RWPE2 (cell line): Measurements from ENCODE around the gene PITPNC1.

Source experiments
- ATAC-seq: fragments of 200-7000 bp; cut with Tn5 transposase; 3 replicates; pipeline ENCODE4 v1.9.1; 2021; ENCODE audit warnings: low read depth
- DNase-seq: peaks from one replicate; pipeline ENCODE4 v3.0.0-alpha.2; 2020; ENCODE audit warnings: low spot score
- H3K27ac ChIP-seq: fragments of 450-650 bp; 2 replicates; pipeline ENCODE4 v1.5.1; 2017; ENCODE audit warnings: mild to moderate bottlenecking; ENCODE audit not compliant: poor library complexity, severe bottlenecking
- H3K27me3 ChIP-seq: fragments of 250-450 bp; sonication (Bioruptor Pico); 2 replicates; pipeline ENCODE4 v1.5.1; 2021; ENCODE audit warnings: mild to moderate bottlenecking, moderate library complexity; ENCODE audit not compliant: insufficient read depth, poor library complexity, severe bottlenecking
- H3K36me3 ChIP-seq: fragments of 250-450 bp; sonication (Bioruptor Pico); 2 replicates; pipeline ENCODE4 v1.5.1; 2020; ENCODE audit warnings: low read depth, mild to moderate bottlenecking, moderate library complexity
- H3K4me1 ChIP-seq: fragments of 250-450 bp; sonication (Bioruptor Pico); 2 replicates; pipeline ENCODE4 v1.5.1; 2021; ENCODE audit warnings: mild to moderate bottlenecking, moderate library complexity; ENCODE audit not compliant: insufficient read depth, poor library complexity, severe bottlenecking
- H3K4me3 ChIP-seq: fragments of 250-450 bp; sonication (Bioruptor Pico); 2 replicates; pipeline ENCODE4 v1.5.1; 2021; ENCODE audit warnings: mild to moderate bottlenecking, moderate library complexity; ENCODE audit not compliant: severe bottlenecking
- H3K9me3 ChIP-seq: fragments of 250-450 bp; sonication (Bioruptor Pico); 2 replicates; pipeline ENCODE4 v1.5.1; 2021; ENCODE audit warnings: mild to moderate bottlenecking, moderate library complexity; ENCODE audit not compliant: severe bottlenecking
- TF ChIP-seq, protein P1 (sequence below): fragments of 450-650 bp; IDR thresholded peaks from one replicate; pipeline ENCODE4 v1.5.1; 2017; ENCODE audit warnings: mild to moderate bottlenecking, moderate library complexity; ENCODE audit not compliant: poor library complexity, severe bottlenecking

Gene PITPNC1

DNA sequence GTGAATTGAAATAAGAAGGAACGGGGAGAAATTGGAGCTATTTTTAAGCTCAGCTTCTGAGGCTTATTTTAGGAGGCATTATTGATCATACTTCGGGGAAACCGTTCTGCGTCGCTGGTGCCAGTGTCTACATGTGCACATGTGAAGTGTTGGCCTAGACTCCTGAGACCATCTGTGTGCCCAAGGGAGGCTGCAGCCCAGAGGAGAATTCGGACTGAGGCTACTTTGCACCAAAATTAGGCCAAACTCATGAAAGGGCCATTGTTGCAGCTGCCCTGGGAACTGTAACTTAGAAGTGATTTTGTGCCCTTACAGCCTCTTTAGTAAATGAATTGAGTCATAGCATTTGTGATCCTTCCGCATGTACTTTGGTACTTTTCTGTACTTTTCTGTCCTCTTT lies 238.7 kb downstream of the PITPNC1 start:
- no peak for DNase-seq
- Histone ChIP-seq H3K27me3 (no peaks in the 10 kb centered on the region), H3K4me3 (no peak overlapping the region), H3K4me1 (no peaks in the 10 kb centered on the region), H3K9me3 (no peaks in the 10 kb centered on the region), H3K27ac (no peak overlapping the region), H3K36me3 (no peaks in the 10 kb centered on the region; the same call in 1 of the 2 replicates)
- TF ChIP-seq, protein P1, sequence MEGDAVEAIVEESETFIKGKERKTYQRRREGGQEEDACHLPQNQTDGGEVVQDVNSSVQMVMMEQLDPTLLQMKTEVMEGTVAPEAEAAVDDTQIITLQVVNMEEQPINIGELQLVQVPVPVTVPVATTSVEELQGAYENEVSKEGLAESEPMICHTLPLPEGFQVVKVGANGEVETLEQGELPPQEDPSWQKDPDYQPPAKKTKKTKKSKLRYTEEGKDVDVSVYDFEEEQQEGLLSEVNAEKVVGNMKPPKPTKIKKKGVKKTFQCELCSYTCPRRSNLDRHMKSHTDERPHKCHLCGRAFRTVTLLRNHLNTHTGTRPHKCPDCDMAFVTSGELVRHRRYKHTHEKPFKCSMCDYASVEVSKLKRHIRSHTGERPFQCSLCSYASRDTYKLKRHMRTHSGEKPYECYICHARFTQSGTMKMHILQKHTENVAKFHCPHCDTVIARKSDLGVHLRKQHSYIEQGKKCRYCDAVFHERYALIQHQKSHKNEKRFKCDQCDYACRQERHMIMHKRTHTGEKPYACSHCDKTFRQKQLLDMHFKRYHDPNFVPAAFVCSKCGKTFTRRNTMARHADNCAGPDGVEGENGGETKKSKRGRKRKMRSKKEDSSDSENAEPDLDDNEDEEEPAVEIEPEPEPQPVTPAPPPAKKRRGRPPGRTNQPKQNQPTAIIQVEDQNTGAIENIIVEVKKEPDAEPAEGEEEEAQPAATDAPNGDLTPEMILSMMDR = no peak
- no peak for ATAC-seq

DNA sequence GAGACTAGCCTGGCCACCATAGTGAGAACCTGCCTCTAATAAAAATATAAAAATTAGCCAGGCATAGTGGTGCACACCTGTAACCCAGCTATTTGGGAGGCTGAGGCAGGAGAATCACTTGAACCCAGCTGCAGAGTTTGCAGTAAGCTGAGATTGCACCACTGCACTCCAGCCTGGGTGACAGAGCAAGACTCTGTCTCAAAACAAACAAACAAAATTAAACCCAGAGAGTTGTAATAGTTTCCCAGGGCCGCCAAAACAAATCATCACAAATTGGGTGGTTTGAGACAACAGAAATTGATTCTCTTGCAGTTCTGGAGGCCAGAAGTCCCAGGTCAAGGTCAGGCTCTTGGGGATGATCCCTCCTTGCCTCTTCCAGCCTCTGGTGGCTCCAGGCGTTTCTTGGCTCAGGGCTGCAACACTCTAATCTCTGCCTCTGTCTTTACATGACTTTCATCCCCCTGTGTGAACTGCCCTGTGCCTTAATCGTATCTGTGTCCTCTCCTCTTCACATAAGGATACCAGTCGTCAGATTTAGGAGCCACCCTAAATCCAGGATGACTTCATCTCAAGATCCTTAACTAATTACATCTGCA lies 240.3 kb downstream of the PITPNC1 start:
- Histone ChIP-seq H3K36me3 (no peaks in the 10 kb centered on the region; the same call in 1 of the 2 replicates), H3K4me3 (no peak overlapping the region), H3K27ac (no peak overlapping the region), H3K27me3 (no peaks in the 10 kb centered on the region), H3K4me1 (no peaks in the 10 kb centered on the region), H3K9me3 (no peaks in the 10 kb centered on the region)
- DNase-seq (no peak), ATAC-seq (no peak)
- TF ChIP-seq, protein P1 = no peak

DNA sequence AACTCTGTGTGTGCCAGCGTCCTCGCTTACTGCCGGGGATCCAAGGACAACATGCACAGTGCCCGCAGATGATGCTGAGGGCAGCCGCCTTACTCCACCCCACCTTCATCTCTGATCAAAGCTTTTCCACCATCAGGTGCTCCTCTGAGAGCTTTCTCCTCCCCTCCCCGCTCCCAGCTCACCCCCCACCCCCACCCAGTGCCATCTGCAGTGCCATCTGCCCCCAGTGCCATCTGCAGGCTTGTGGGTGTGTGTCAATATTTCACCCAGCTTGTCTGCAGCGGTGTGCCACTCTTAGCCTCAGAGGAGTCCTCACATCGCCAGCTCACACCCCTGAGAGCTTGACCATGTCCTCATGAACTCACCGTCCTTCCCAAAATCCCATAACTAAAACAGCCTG lies 242.5 kb downstream of the PITPNC1 start:
- no peaks in the 10 kb centered on the region for H3K9me3 ChIP-seq
- H3K4me1 ChIP-seq = no peaks in the 10 kb centered on the region
- no peaks in the 10 kb centered on the region; the same call in 1 of the 2 replicates for H3K36me3 ChIP-seq
- no peak for DNase-seq
- no peak overlapping the region for H3K27ac ChIP-seq
- H3K27me3 ChIP-seq = no peaks in the 10 kb centered on the region
- TF ChIP-seq, protein P1 = no peak
- ATAC-seq = no peak
- no peak overlapping the region for H3K4me3 ChIP-seq

DNA sequence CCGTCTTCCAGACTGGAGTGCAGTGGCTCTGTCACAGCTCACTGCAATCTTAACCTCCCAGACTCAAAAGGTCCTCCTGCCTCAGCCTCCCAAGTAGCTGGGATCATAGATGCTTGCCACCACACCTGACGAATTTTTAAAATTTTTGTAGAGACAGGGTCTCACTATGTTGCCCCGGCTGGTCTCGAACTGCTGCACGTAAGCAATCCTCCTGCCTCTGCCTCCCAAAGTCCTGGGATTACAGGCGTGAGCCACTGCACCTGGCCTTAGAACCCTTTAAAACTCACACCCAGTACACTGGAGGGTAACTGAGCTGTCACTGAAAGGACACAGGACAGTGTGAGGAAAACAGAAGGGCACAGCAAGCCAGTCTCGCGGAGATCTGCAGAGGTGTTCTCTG lies 243.0 kb downstream of the PITPNC1 start:
- Histone ChIP-seq H3K27ac (no peak overlapping the region), H3K4me1 (no peaks in the 10 kb centered on the region), H3K36me3 (no peaks in the 10 kb centered on the region; the same call in 1 of the 2 replicates), H3K4me3 (no peak overlapping the region), H3K9me3 (no peaks in the 10 kb centered on the region), H3K27me3 (no peaks in the 10 kb centered on the region)
- ATAC-seq (no peak), DNase-seq (no peak)
- TF ChIP-seq, protein P1 = no peak

DNA sequence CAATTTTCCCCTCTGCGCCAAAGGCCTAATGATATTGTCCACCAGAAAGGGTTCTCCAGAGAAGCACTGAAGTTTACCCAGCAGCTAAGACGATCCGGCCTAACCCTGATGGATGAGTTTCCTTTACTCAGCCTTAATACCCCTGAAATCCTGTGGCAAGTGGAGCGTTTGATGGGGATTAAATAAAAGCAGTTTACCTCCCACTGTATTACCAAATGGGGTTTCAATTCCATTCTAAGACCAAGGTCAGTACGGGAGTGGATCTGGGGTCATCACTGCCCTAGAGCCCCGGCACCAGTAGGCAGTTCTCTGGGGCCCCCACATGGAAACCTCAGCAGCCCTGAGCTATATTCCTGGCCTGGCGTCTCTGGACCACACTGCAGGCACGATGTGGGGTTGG lies 243.6 kb downstream of the PITPNC1 start:
- TF ChIP-seq, protein P1 = no peak
- H3K36me3 ChIP-seq = no peaks in the 10 kb centered on the region; the same call in 1 of the 2 replicates
- no peak overlapping the region for H3K4me3 ChIP-seq
- H3K4me1 ChIP-seq = no peaks in the 10 kb centered on the region
- no peaks in the 10 kb centered on the region for H3K9me3 ChIP-seq
- H3K27me3 ChIP-seq = no peaks in the 10 kb centered on the region
- H3K27ac ChIP-seq = no peak overlapping the region
- DNase-seq (no peak), ATAC-seq (no peak)
